Prostate gland (tissue), 2 donors: ENCODE data around the gene ROBO2.

Experiments
- CTCF ChIP-seq, 4 experiments: fragments of 200-600 bp in 2 of 4; fragments of 450-650 bp in 2 of 4; sonication (generic) in 2 of 4; IDR thresholded peaks; 1 replicate in 3 of 4; 2 replicates in 1 of 4; pipeline ENCODE4 v1.5.1; 2016 to 2019; ENCODE audit warnings: antibody characterized with exemption in 4 of 4, mild to moderate bottlenecking in 2 of 4, moderate library complexity in 2 of 4
- POLR2AphosphoS5 ChIP-seq: sonication (generic); formaldehyde crosslinking; IDR thresholded peaks from one replicate; pipeline ENCODE4 v1.6.1; 2017; ENCODE audit warnings: antibody characterized with exemption

- TF ChIP-seq CTCF (IDR thresholded peaks at IDR 0.05) (no peak), POLR2AphosphoS5 (no peak)
These were observed 522.2 kb downstream of the ROBO2 start for GRCh38 chr3:77562089-77562488.
